Mucosa of stomach (tissue), 1 donor: ENCODE data around the gene LIN52.
A peak's percentile ranks its signal among the peaks of the same experiment; 100 is the strongest.
"Not testable (repeated sequence)": the region's sequence is repeated elsewhere in the genome, so short reads cannot be mapped to it uniquely, and the experiment has no call there.

Experiments used
- H3K27me3 ChIP-seq: one replicate; pipeline ENCODE4 v1.7.0; 2013; ENCODE audit warnings: mild to moderate bottlenecking, low read length; ENCODE audit not compliant: control insufficient read depth, insufficient read depth
- H3K36me3 ChIP-seq: one replicate; pipeline ENCODE4 v1.7.0; 2013; ENCODE audit warnings: low read length; ENCODE audit not compliant: control insufficient read depth, insufficient read depth
- H3K4me1 ChIP-seq: one replicate; pipeline ENCODE4 v1.7.0; 2013; ENCODE audit warnings: mild to moderate bottlenecking, low read length; ENCODE audit not compliant: control insufficient read depth, insufficient read depth
- H3K4me3 ChIP-seq: one replicate; pipeline ENCODE4 v1.7.0; 2013; ENCODE audit warnings: low read length
- H3K9ac ChIP-seq: one replicate; pipeline ENCODE4 v1.7.0; 2013; ENCODE audit warnings: mild to moderate bottlenecking, low read length, moderate library complexity
- H3K9me3 ChIP-seq: one replicate; pipeline ENCODE4 v1.7.0; 2013; ENCODE audit warnings: mild to moderate bottlenecking, low read length, moderate library complexity; ENCODE audit not compliant: control insufficient read depth
- donor health status: Pancreatic carcinoma.

LIN52 gene

DNA sequence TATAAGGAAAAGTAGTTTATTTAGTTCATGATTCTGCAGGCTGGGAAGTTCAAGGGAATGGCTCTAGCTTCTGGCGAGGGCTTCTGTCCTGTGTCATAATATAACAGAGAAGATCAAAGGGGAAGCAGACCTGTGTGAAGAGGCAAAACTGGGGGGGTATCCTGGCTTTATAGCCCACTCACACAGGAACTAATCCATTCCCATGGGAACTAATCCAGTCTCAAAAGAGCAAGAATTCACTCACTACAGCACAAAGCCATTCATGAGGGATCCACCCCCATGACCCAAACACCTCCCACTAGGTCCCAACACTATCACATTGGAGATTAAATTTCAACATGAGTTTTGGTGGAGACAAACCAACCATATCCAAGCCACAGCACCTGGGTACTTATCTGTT is 7.4 kb upstream of the LIN52 start:
- H3K9me3 ChIP-seq = no peaks in the 10 kb centered on the region
- no peak overlapping the region for H3K9ac ChIP-seq
- no peak overlapping the region for H3K4me3 ChIP-seq
- no peaks in the 10 kb centered on the region for H3K36me3 ChIP-seq
- H3K27me3 ChIP-seq = no peaks in the 10 kb centered on the region
- H3K4me1 ChIP-seq = peaks cover 2% of the 10 kb centered on the region

DNA sequence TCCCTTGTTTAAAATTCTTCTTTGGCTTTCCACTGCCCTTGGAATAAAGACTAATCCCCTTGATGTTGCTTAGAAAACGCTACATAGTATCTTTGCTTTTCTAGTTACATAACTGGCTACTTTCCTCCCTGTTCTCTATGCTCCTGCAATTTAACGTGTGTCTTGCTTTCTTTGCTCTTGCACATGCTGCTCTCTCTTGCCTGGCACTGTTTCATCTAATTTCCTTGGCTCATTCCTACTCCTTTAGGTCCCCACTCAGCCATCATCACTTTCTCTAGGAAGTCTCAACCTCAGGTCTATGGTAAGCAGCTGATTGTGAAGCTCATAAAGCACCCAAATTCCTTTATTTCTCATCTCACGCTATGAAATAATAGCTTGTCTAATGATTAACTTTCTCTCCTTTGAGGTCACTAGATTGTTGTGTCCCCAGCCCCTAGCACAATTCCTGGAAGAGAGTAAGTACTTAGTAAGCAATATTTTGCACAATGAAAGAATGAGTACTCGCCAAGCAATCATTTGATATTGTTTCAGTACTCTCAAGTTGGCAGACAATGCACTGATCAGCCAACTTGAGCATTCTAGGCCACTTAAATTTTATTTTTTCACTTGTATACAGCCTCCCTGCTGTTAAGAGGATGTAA is 3.8 kb upstream of the LIN52 start:
- H3K9ac ChIP-seq = no peak overlapping the region
- no peaks in the 10 kb centered on the region for H3K27me3 ChIP-seq
- H3K4me1 ChIP-seq = peaks cover 16% of the 10 kb centered on the region
- no peaks in the 10 kb centered on the region for H3K36me3 ChIP-seq
- H3K9me3 ChIP-seq = no peaks in the 10 kb centered on the region
- H3K4me3 ChIP-seq = no peak overlapping the region

DNA sequence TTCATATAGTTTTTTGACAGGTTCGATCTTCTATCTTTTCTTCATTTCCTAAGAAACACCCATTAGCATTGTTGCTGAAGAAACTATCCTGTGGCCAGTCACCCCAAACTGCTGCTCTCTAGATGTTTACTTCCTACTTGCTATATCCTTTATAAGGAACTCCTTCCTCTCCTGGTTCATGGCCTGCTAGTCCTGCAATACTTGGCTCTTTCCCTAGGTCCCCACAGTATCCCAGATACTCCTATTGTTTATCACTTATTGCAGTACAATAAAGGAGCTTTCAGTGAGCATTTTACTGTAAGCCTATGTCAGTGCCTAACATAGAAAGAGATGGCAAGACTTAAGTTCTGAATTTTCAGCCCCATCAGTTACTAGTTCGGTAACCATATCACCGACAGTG is 3.3 kb upstream of the LIN52 start:
- H3K9me3 ChIP-seq = no peaks in the 10 kb centered on the region
- H3K27me3 ChIP-seq = no peaks in the 10 kb centered on the region
- H3K36me3 ChIP-seq = no peaks in the 10 kb centered on the region
- H3K4me1 ChIP-seq = peaks cover 17% of the 10 kb centered on the region
- no peak overlapping the region for H3K9ac ChIP-seq
- H3K4me3 ChIP-seq = no peak overlapping the region

DNA sequence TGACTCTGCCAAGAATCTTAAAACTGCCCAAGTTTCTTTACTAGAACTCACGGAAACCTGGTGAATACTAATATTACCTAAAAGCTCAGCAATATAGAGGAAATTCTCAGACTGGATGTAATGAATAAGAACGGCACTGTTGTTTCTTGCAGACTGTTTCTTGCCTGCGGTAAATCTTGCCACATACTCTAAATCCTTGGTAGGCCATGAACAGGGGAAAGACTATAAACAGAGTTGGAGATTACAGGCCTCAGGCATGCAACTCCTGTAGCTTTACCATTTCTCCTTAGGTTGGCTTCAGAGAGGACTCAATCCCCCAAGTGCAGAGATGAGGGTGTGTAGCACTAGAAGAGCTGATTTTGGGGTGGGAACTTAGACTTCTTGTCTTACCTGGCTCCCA is 1.6 kb upstream of the LIN52 start:
- H3K4me1 ChIP-seq = peaks cover 14% of the 10 kb centered on the region
- H3K36me3 ChIP-seq = no peaks in the 10 kb centered on the region
- no peaks in the 10 kb centered on the region for H3K9me3 ChIP-seq
- H3K4me3 ChIP-seq = no peak overlapping the region
- peak overlapping the region; percentile 84 for H3K9ac ChIP-seq
- no peaks in the 10 kb centered on the region for H3K27me3 ChIP-seq

DNA sequence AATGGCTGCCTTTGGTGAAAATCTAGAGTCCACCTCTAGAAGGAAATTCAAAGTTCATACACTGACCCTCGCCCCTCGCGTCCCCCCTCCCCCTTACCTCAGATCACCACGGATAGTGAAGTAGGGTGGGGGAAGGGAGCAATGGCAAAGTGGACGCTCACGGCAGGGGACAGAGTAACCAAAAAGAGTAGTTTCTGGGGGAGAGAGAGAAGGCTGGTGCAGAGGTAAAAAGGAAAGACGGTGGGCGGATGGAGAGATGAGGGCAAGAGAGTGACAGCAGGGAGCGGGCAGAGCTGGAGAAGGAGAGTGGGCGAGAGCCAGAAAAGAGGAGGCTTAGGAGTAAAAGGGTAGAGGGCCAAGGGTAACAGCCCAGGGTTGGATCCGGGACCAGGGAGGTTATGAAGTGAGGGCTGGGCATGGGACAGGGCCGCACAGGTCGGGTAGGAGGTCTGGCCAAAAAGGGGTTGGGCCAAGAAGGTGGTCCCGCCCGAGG is 926 bp upstream of the LIN52 start:
- Histone ChIP-seq H3K27me3 (no peaks in the 10 kb centered on the region), H3K36me3 (no peaks in the 10 kb centered on the region), H3K9ac (peak overlapping the region; percentile 84), H3K4me1 (peaks cover 14% of the 10 kb centered on the region), H3K9me3 (no peaks in the 10 kb centered on the region), H3K4me3 (peak overlapping the region; percentile 87)

DNA sequence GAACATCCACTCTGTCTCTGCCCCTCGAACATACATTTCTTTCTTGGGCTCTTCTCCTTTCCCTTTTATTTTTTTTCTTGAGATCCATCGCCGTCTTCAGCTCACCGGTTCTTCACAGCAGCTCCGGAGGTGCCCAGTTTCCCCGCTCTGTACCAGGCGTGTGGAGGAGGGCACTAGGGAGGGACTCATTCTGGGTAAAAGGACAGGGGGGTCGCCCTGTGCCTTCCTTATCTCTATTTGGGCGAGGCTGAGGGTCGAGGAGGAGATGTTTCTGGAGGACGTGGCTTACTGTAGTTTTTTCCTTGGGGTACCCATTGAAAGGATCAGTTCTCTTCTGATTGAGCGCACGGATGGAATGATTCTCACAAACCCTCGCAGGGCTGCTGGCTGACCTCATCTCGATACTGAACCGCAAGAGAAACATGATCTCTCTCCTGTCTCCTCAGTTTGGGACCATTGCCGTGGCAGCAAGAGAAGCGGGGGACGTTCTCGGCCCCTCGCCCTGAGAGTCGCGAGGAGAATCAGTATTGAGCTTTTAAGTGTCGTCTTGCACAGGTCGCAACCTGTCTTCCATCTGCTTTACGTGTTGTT is 386 bp downstream of the LIN52 start:
- Histone ChIP-seq H3K4me1 (peaks cover 19% of the 10 kb centered on the region), H3K9ac (peak overlapping the region; percentile 84)

DNA sequence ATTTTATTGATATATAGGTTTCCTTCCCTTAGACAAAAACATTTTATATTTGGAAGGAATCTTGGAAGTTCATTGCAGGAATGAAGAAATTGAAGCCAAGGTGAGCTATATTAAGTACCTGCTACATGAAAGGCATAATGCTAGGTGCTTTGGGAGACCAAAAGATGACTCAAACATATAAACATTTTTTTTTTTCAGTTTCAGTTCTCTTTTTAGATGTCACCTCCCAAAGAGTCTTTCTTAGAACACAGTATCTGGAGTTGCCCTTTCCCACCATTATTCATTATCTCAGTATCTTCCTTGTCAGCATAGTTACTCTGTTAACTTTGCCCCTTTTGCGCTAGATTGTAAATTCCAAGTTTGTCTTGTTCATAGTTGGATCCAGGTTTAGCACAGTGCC is 1.1 kb downstream of the LIN52 start:
- peak overlapping the region; percentile 84 for H3K9ac ChIP-seq
- H3K4me1 ChIP-seq = peaks cover 19% of the 10 kb centered on the region
- no peaks in the 10 kb centered on the region for H3K36me3 ChIP-seq
- no peaks in the 10 kb centered on the region for H3K27me3 ChIP-seq
- no peaks in the 10 kb centered on the region for H3K9me3 ChIP-seq
- H3K4me3 ChIP-seq = peak overlapping the region; percentile 81

More for the DNA sequence above, 386 bp downstream of the LIN52 start:
- Histone ChIP-seq H3K27me3 (no peaks in the 10 kb centered on the region), H3K36me3 (no peaks in the 10 kb centered on the region), H3K4me3 (peak overlapping the region; percentile 81), H3K9me3 (no peaks in the 10 kb centered on the region)

DNA sequence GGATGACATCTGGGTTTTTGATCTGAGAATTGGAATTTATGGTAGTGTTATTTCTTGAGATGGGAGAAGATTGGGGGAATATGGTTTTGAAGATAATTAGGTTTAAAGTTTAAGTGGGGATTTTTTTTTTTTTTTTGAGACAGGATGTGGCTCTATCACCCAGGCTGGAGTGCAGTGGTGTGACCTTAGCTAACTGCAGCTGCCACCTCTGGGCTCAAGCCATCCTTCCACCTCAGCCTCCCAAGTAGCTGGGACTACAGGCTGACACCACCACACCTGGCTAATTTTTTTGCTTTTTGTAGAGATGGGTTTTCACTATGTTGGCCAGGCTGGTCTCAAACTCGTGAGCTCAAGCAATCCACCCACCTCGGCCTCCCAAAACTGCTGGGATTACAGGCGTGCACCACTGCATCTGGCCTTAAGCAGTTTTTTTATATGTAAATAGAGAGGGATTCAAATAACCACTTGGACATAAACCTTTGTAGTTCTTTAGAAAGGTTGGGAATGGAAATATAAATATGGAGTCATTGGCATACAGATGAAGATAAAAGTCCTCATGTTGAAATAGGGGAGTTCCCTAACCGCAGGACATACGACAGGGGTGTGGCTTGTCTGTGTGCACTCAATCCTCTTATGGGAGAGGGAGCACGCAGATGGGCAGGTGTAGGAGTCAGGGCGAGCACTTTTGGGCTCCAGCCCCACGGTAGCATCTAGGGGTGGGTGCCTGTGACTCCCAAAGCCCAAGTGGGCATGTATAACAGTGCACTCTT is 4.7 kb downstream of the LIN52 start:
- Histone ChIP-seq H3K27me3 (no peaks in the 10 kb centered on the region), H3K36me3 (no peaks in the 10 kb centered on the region), H3K9me3 (no peaks in the 10 kb centered on the region), H3K9ac (no peak overlapping the region), H3K4me1 (peaks cover 13% of the 10 kb centered on the region), H3K4me3 (no peak overlapping the region)

DNA sequence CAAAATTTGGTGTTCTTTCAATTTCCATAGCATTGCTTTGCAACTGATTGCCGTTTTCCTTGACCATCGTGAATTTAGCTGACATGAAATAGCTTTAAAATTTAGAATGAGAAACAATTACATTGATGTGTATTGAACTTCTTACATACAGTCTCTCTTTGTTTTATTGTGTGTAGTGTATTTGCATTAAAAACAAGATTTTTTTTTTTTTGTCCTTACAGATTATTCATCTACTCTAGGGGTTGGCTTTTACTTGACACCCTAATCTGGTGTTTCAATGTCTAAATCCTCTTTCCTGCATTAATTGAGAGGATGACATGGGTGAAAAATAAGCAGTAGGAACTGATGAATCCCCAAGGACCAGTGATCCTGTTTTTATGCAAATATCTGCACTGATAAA is 20.6 kb downstream of the LIN52 start:
- Histone ChIP-seq H3K9ac (no peak overlapping the region), H3K27me3 (no peaks in the 10 kb centered on the region), H3K9me3 (no peaks in the 10 kb centered on the region), H3K4me3 (no peak overlapping the region), H3K4me1 (no peaks in the 10 kb centered on the region), H3K36me3 (no peaks in the 10 kb centered on the region)

DNA sequence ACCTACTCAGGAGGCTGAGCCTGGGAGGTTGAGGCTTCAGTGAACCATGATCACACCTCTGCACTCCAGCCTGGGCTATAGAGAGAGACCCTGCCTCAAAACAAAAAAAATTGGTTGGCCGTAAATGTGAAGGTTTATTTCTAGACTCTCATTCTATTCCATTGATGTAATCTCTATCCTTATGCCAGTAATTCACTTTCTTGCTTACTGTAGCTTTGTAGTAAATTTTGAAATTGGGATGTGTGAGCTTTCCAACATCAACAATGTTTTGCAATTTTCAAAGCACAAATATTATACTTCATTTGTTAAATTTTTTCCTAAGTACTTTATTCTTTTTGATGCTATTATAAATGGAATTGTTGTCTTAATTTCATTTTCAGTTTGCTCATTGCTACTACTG is 24.6 kb downstream of the LIN52 start:
- no peaks in the 10 kb centered on the region for H3K27me3 ChIP-seq
- H3K4me1 ChIP-seq = no peaks in the 10 kb centered on the region
- no peak overlapping the region for H3K9ac ChIP-seq
- H3K9me3 ChIP-seq = no peaks in the 10 kb centered on the region
- H3K36me3 ChIP-seq = no peaks in the 10 kb centered on the region
- H3K4me3 ChIP-seq = no peak overlapping the region

DNA sequence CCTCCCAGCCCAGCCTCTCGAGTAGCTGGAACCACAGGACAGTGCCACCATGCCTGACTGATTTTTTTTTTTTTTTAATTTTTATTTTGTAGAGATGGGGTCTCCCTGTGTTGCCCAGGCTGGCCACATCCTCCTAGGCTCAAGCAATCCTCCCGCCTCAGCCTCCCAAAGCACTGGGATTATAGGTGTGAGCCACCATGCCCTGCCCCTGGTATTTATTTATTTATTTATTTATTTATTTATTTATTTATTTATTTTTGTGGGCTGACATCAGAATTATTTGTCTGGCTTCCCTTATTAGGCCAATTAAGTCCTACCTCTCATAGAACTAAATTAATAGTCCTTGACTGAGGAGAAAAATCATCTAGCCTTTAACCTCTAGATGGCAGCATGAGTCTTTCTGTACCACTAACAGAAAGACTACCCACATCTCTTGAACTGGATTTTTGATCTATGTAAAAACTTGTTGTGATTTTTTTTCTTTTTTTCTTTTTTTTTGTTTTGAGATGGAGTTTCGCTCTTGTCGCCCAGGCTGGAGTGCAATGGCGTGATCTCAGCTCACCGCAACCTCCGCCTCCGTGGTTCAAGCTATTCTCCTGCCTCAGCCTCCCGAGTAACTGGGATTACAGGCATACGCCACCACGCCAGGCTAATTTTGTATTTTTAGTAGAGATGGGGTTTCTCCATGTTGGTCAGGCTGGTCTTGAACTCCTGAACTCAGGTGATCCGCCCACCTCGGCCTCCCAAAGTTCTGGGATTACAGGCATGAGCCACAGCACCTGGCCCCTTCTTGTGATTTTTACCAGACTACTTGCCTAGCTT is 26.9 kb downstream of the LIN52 start:
- not testable (repeated sequence) for H3K4me1 ChIP-seq, H3K9ac ChIP-seq, H3K36me3 ChIP-seq, H3K9me3 ChIP-seq, H3K4me3 ChIP-seq, H3K27me3 ChIP-seq

DNA sequence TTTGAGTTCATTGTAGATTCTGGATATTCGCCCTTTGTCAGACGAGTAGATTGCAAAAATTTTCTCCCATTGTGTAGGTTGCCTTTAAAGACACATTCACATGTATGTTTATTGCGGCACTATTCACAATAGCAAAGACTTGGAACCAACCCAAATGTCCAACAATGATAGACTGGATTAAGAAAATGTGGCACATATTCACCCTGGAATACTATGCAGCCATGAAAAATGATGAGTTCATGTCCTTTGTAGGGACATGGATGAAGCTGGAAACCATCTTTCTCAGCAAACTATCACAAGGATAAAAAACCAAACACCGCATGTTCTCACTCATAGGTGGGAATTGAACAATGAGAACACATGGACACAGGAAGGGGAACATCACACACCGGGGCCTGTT is 40.7 kb downstream of the LIN52 start:
- not testable (repeated sequence) for H3K4me3 ChIP-seq, H3K36me3 ChIP-seq, H3K4me1 ChIP-seq, H3K27me3 ChIP-seq, H3K9me3 ChIP-seq, H3K9ac ChIP-seq
